ENCODE results near the gene CRNN. TPM values are rescaled to one million over a fixed set of nuclear protein-coding genes. Genes with fewer than 3 reads are reported as not detected.

Gene CRNN
- polyA plus RNA-seq, 3 donors from 2014 or later = not detected

Other genes with a start within 250 kb of the CRNN start
- gene HRNR, start 190.1 kb downstream of the CRNN start, polyA plus RNA-seq = not detected
- gene FLG, start 89.0 kb downstream of the CRNN start, polyA plus RNA-seq = under 1 TPM in 1 of 3 donors, not detected in 2; 0.03 TPM
- not detected for gene FLG2, start 54.3 kb downstream of the CRNN start, polyA plus RNA-seq
- gene LCE5A, start 96.5 kb upstream of the CRNN start, polyA plus RNA-seq = not detected
- not detected for gene CRCT1, start 100.2 kb upstream of the CRNN start, polyA plus RNA-seq
- not detected for gene LCE3E, start 152.5 kb upstream of the CRNN start, polyA plus RNA-seq
- gene LCE3D, start 166.3 kb upstream of the CRNN start, polyA plus RNA-seq = not detected
- gene LCE3C, start 186.0 kb upstream of the CRNN start, polyA plus RNA-seq = not detected
- not detected for gene LCE3B, start 199.5 kb upstream of the CRNN start, polyA plus RNA-seq
- not detected for gene LCE3A, start 208.8 kb upstream of the CRNN start, polyA plus RNA-seq
- gene LCE2D, start 249.1 kb upstream of the CRNN start, polyA plus RNA-seq = not detected